GM18870 (cell line): ENCODE measurements around the gene NTNG2.
"Not testable (repeated sequence)": the region's sequence is repeated elsewhere in the genome, so short reads cannot be mapped to it uniquely, and the experiment has no call there.

Experiments used
- ATAC-seq: cut with Tn5 transposase; IDR thresholded peaks from one replicate; pipeline ENCODE4 v1.9.1; 2021; ENCODE audit warnings: moderate library complexity; ENCODE audit not compliant: unreplicated experiment

NTNG2 gene

DNA sequence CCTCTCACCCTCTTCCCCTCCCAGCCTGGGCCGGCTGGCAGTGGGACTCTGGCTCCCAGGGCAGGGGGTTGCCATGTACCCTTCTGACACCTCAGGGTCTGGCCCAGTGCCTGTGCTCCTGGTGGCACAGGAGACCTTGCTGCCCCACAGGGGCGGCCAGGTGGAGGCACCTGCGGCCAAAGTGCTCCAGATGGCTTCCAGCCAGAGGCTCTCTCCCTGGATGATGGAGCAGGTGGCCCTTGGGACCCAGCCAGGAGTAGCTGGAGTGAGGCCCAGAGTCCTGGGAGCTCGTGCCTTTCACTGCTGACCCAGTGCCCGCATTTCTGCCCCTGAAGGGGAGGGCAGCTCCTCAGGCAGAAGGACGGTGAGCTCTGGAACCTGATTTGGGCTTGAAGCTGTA, 87.3 kb downstream of the NTNG2 start:
- no peak for ATAC-seq

DNA sequence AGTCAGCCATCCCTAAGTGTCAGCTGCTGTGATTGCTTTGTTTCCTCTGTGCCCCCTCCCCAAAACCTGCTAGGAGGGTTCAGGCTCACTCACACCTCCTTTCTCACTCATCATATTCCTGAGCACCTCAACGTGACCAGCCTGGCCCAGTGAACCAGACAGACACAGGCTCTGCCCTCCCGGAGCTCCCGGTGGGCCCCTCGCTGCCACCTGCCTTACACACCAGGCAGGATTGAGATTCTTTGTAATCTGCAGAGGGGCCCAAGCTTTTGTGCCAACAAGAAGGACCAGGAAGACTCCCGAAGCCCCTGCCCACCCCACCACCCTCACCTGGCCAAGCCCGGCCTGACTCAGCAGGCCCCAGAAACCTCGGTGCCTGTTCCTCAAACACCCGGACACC, 87.8 kb downstream of the NTNG2 start:
- ATAC-seq = no peak

DNA sequence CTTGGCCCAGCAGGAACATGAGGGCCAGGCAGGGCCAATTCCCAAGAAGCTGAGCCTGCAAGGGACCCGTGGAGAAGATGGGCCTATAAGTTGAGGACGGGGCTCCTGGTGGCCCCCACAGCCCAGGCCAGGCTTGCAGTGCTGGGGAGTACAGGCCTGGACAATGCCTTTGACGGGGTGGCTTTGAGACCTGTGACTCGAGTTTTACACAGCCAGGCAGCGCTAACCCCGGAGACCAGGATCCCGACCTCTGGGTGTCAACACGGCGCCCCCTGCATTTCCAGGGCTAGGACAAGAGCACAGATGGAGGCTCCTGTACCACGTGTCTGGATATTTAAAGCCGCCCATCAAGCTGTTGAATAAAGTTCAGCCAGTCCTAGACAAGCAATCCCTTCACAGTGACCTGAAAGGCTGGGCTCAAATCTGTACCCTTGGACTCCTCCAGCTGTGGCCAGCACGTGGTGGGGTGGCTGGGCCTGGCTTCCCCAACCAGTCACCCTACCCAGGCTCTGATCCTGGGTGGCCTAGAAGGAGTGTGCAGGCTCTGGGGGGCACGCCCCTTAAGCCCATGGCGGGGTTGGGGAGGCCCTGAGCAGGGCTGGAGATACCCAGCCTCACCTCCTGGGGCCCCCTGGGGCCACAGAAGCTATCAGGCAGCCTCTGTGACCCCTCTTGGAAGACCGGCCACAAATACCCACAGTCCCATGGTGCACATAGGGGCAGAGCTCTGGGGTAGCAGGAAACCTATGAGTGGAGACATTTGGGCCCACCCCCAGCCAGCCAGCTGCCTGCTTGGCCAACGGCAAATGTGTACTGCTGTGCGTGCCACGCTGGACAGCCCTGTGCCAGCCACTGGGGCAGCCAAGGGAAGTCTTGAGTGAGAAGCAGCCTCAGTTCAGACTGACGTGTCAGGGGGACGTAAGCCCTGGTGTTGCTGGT, 88.7 kb downstream of the NTNG2 start:
- no peak for ATAC-seq

DNA sequence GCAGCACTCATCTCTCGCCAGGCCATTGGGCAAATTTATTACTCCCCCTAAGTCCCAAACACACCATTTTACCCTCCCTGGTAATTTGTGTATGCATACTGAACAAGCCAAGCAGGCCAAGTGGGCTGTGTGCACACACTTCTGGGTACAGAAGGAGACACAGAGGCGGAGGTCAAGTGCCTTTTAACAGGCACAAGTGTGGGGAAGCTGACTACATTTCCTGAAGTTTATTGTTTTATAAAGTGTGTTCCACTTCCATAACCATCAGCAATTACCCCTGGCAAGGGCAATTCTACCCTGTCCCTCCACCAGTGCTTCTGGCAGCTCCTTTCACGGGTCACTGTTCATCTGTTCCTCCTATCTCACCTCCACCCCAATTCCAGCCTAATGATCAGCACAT, 99.0 kb downstream of the NTNG2 start:
- ATAC-seq = no peak

DNA sequence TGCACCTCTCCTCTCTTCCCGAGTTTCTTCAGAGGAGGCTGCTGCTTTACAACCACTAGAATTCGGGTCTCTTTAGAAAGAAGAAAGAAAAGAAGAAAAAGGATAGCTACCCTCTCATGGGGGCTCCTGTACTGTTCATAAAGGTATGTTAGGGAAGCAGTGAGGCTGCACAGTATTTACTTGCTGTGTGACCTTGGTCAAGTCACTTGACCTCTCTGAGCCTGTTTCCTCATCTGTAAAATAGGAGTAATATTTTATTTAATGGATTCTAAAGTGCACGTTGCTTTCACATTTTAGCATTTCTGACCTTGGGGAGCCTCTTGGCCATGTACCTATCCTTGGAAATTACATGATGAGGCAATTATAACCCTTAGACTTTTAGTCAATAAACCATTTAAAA, 104.2 kb downstream of the NTNG2 start:
- ATAC-seq = no peak

DNA sequence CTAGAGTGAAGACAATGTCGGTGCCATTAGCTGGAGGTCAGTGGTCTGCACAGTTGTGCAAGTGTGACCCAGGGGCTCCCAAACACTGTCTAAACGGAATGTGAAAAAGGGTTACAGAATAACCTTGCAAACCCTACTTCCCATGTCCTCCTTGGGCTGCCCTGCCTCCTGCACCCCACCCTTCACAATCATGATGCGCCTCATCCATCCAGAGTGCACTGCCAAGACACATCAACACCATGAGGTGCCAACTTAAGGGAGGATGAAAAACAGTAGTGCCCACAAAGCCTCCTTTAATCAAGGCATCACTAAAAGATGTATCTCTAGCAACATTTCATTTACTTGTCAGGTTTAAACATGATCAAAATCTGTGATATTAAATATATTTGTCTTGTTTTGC, 105.8 kb downstream of the NTNG2 start:
- no peak for ATAC-seq

DNA sequence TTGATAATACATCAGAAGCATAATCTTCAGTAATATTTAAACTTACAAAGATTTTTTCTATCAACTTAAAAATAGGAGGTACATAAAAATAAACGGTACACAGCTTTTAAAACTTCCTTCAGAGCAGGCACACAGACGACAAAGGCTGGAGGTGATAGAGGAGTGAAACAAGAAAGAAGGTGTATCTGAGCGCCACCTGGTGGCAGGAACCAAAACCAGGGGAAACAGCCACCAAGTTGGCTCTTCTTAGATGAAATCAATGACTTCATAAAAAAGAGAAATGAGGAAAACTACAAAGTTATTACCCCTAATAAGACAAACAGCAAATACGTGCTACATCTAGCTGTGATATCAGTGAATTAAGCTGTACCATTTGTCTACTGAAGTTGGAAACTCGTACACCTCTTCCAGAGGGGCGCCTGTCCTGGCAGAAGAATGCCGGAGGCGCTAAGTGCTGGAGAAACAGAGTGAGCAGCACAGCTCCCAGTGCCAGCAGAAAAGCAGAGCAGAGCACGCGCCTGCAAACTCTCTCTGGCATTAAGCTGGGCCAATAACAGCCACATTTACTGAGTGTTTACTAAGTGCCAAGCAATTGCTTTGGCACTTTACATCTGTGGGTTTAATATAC, 107.0 kb downstream of the NTNG2 start:
- no peak for ATAC-seq

DNA sequence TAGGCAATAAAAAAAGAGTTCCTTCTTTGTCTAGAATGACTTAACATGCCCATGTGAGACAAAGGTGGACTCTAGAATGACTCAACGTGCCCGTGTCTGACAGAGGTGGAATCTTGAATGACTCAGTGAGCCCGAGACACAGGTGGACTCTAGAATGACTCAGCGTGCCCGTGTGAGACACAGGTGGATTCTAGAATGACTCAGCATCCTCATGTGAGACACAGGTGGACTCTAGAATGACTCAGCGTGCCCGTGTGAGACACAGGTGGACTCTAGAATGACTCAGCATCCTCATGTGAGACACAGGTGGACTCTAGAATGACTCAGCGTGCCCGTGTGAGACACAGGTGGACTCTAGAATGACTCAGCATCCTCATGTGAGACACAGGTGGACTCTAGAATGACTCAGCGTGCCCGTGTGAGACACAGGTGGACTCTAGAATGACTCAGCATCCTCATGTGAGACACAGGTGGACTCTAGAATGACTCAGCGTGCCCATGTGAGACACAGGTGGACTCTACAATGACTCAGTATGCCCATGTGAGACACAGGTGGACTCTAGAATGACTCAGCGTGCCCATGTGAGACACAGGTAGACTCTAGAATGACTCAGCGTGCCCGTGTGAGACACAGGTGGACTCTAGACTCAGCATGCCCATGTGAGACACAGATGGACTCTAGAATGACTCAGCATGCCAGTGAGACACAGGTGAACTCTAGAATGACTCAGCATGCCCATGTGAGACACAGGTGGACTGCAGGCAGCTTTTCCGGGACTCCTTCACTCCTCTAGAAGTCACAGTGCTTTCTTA, 108.1 kb downstream of the NTNG2 start:
- not testable (repeated sequence) for ATAC-seq

DNA sequence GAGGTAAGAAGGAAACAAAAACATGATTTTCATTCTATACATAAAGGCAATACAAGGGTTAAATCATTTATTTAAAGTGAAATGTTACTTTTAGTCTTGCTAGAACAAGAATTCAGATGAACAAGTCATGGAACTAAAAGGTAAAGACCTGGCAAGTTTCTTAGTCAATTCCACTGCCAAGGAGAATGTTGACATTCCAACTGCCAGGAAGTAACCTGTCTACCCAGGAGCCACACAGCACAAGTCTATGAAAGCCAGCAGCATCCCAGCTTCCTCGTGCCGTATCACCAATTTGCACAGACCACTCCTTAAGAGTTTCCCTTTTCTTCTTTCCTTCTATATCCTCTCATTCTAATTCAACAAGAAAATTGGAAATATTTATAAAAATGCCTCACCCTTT, 113.0 kb downstream of the NTNG2 start:
- no peak for ATAC-seq

DNA sequence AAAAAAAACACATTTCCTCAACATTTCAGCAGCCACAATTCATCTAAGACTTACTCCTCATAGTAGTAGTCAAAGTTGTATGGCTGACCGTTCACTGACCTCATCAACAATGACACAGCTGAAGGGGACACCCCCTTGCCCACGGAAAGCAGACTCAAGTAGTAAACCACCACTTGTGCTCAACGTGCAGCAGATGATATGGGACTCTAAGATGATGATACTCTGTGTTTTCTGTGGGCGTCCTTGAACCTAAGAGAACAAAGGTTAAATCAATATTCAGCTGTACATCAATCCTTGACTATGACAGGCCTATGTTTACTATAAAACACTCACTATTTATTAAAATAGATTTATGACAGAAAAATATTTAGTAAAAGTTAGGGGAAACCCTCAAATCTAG, 121.3 kb downstream of the NTNG2 start:
- no peak for ATAC-seq

DNA sequence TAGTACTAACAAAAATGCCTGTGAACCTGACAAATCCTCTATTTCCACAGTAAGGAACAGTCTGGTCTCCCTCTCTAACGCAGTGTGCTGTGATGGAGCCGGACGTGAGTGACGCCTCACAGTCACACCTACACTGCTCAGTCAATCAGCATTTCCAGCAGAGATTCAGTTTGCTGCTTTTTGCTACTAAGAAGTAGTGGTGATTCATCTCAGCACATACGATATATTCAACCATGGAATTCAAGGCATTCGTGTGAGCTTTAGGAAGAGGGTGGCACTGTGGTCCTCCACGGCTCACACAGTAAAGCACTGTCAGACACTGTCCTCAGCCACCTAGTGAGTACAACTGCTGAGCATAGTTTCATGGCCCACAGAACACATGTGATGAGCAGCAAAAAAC, 122.0 kb downstream of the NTNG2 start:
- ATAC-seq = no peak

DNA sequence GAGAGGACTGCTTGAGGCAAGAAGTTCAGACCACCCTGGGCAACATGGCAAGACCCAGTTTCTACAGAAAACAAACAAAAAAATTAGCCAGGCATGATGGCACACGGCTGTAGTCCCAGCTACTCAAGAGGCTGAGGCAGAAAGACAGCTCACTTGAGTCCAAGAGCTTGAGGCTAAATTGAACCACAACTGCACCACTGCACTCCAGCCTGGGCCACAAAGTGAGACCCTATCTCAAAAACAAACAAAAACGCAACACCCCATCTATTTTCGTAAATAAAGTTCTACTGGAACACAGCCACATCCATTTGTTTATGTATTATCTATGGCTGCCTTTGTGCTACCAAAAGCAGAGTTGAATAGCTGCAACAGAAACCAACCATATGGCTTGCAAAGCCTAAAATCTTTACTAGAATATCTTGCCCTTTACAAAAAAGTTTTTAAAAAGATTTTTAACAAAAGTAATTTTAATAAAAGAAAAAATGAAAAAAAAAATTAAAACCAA, 125.5 kb downstream of the NTNG2 start:
- ATAC-seq = no peak

DNA sequence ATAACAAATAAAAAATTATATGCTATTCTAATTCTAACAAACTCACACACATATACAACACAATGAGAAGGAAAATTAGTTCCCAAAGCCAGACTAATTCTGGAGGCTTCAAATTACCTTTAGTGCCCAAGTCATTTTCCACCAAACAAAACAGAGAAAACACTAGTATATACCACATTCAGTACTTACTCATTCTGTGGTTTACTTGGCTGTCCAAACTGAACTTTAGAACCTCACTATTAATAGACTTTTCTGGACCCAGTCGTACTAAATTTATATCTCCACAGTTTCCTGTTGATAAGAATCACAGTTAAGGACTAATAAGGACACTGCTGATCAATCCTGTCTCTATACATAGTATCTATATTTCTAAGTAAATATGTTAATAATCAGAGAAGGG, 126.5 kb downstream of the NTNG2 start:
- ATAC-seq = no peak

DNA sequence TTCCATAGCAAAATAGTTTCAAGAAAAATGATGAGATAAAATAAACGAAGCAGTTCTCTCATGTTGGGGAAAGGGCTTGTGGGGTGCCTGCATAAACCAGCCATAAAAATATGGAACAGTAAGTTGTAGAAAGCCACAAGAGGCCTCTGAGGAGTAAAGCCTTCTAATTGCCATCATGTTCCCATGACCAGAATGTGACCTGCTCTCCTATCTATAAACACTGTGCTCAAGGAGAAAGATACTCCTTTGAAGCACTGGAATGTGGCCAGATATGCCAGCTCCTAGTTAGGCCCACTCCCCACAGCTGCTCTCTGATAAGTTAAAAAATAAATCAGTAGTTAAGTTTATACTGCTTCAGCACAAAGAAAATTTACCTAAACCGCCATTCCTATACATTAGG, 127.1 kb downstream of the NTNG2 start:
- no peak for ATAC-seq

DNA sequence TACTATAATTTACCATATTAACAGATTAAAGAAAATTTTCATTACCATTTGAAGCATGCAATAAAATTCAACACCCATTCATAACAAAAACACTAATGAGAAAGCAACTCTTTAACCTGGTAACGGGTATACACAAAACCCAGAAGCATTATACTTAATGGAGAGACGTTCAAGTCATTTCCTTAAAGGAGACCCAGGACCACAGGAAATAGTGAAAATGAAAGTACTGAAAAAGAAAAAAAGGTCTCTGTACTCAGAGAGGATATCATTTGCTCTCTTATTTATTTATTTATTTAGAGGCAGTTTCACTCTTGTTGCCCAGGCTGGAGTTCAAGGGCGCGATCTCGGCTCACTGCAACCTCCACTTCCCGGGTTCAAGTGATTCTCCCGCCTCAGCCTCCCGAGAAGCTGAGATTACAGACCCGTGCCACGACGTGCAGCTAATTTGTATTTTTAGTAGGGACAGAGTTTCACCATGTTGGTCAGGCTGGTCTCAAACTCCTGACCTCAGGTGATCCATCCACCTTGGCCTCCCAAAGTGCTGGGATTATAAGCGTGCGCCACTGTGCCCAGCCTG, 131.4 kb downstream of the NTNG2 start:
- no peak for ATAC-seq
